ENCODE results near the gene FAAP100.
"Not testable (repeated sequence)": the region's sequence is repeated elsewhere in the genome, so short reads cannot be mapped to it uniquely, and the experiment has no call there.

The FAAP100 gene

GRCh38 chr17:81590121-81590520 is 38.0 kb upstream of the FAAP100 start:
- peaks cover 86% of the 10 kb centered on the region for H3K36me3 ChIP-seq (ENCODE audit: insufficient read depth, insufficient read length, low read length)
- H3K9ac ChIP-seq (ENCODE audit: insufficient read length, low read depth) = no peak overlapping the region
- H3K4me3 ChIP-seq (ENCODE audit: insufficient read length, low read depth) = no peak overlapping the region
- H3K9me3 ChIP-seq (ENCODE audit: insufficient read depth, low read length) = no peaks in the 10 kb centered on the region
- DNase-seq (ENCODE audit: low read depth, low spot score) = no peak
- H3K27me3 ChIP-seq (ENCODE audit: insufficient read depth, insufficient read length) = no peaks in the 10 kb centered on the region
- no peaks in the 10 kb centered on the region for H3K4me1 ChIP-seq (ENCODE audit: insufficient read depth, insufficient read length)
- TF ChIP-seq SUZ12 (IDR thresholded peaks at IDR 0.05; ENCODE audit: extremely low read depth, insufficient read depth, insufficient read length) (no peak), YY1 (IDR thresholded peaks at IDR 0.05; ENCODE audit: insufficient read depth, insufficient read length) (no peak), ZNF274 (IDR thresholded peaks at IDR 0.05; ENCODE audit: low read depth, low read length) (no peak)

- Histone ChIP-seq H3K9me3 (ENCODE audit: insufficient read depth, low read length) (no peaks in the 10 kb centered on the region), H3K4me3 (ENCODE audit: insufficient read length, low read depth) (no peak overlapping the region), H3K36me3 (ENCODE audit: insufficient read depth, insufficient read length, low read length) (peaks cover 86% of the 10 kb centered on the region), H3K27me3 (ENCODE audit: insufficient read depth, insufficient read length) (no peaks in the 10 kb centered on the region), H3K9ac (ENCODE audit: insufficient read length, low read depth) (no peak overlapping the region), H3K4me1 (ENCODE audit: insufficient read depth, insufficient read length) (no peaks in the 10 kb centered on the region)
- no peak for TF ChIP-seq YY1 (IDR thresholded peaks at IDR 0.05; ENCODE audit: insufficient read depth, insufficient read length)
- no peak for TF ChIP-seq SUZ12 (IDR thresholded peaks at IDR 0.05; ENCODE audit: extremely low read depth, insufficient read depth, insufficient read length)
- TF ChIP-seq ZNF274 (IDR thresholded peaks at IDR 0.05; ENCODE audit: low read depth, low read length) = no peak
- DNase-seq (ENCODE audit: low read depth, low spot score) = no peak
Observed at GRCh38 chr17:81589612-81590011, 37.5 kb upstream of the FAAP100 start.

GRCh38 chr17:81586096-81586495 is 33.9 kb upstream of the FAAP100 start:
- H3K4me3 ChIP-seq (ENCODE audit: insufficient read length, low read depth) = no peak overlapping the region
- H3K27me3 ChIP-seq (ENCODE audit: insufficient read depth, insufficient read length) = no peaks in the 10 kb centered on the region
- H3K9me3 ChIP-seq (ENCODE audit: insufficient read depth, low read length) = no peaks in the 10 kb centered on the region
- no peaks in the 10 kb centered on the region for H3K4me1 ChIP-seq (ENCODE audit: insufficient read depth, insufficient read length)
- H3K9ac ChIP-seq (ENCODE audit: insufficient read length, low read depth) = no peak overlapping the region
- peak; percentile 18 for DNase-seq (ENCODE audit: low read depth, low spot score)
- no peak for TF ChIP-seq ZNF274 (IDR thresholded peaks at IDR 0.05; ENCODE audit: low read depth, low read length)
- no peak for TF ChIP-seq SUZ12 (IDR thresholded peaks at IDR 0.05; ENCODE audit: extremely low read depth, insufficient read depth, insufficient read length)
- no peak for TF ChIP-seq YY1 (IDR thresholded peaks at IDR 0.05; ENCODE audit: insufficient read depth, insufficient read length)
- peaks cover 89% of the 10 kb centered on the region for H3K36me3 ChIP-seq (ENCODE audit: insufficient read depth, insufficient read length, low read length)

GRCh38 chr17:81584771-81585170 is 32.6 kb upstream of the FAAP100 start:
- not testable (repeated sequence) for H3K9me3 ChIP-seq (ENCODE audit: insufficient read depth, low read length); DNase-seq (ENCODE audit: low read depth, low spot score); H3K4me3 ChIP-seq (ENCODE audit: insufficient read length, low read depth); H3K9ac ChIP-seq (ENCODE audit: insufficient read length, low read depth); H3K4me1 ChIP-seq (ENCODE audit: insufficient read depth, insufficient read length); H3K27me3 ChIP-seq (ENCODE audit: insufficient read depth, insufficient read length)
- H3K36me3 ChIP-seq (ENCODE audit: insufficient read depth, insufficient read length, low read length) = peaks cover 87% of the 10 kb centered on the region

- Histone ChIP-seq H3K9me3 (ENCODE audit: insufficient read depth, low read length) (no peaks in the 10 kb centered on the region), H3K4me3 (ENCODE audit: insufficient read length, low read depth) (no peak overlapping the region), H3K27me3 (ENCODE audit: insufficient read depth, insufficient read length) (no peaks in the 10 kb centered on the region), H3K36me3 (ENCODE audit: insufficient read depth, insufficient read length, low read length) (peaks cover 89% of the 10 kb centered on the region), H3K9ac (ENCODE audit: insufficient read length, low read depth) (no peak overlapping the region), H3K4me1 (ENCODE audit: insufficient read depth, insufficient read length) (peaks cover 10% of the 10 kb centered on the region)
- no peak for DNase-seq (ENCODE audit: low read depth, low spot score)
- TF ChIP-seq YY1 (IDR thresholded peaks at IDR 0.05; ENCODE audit: insufficient read depth, insufficient read length) = no peak
- no peak for TF ChIP-seq ZNF274 (IDR thresholded peaks at IDR 0.05; ENCODE audit: low read depth, low read length)
Observed at GRCh38 chr17:81583589-81584342, 31.6 kb upstream of the FAAP100 start.

- DNase-seq (ENCODE audit: low read depth, low spot score) = no peak
- Histone ChIP-seq H3K4me3 (ENCODE audit: insufficient read length, low read depth) (no peak overlapping the region), H3K9ac (ENCODE audit: insufficient read length, low read depth) (no peak overlapping the region), H3K9me3 (ENCODE audit: insufficient read depth, low read length) (no peaks in the 10 kb centered on the region), H3K27me3 (ENCODE audit: insufficient read depth, insufficient read length) (no peaks in the 10 kb centered on the region), H3K4me1 (ENCODE audit: insufficient read depth, insufficient read length) (peaks cover 15% of the 10 kb centered on the region), H3K36me3 (ENCODE audit: insufficient read depth, insufficient read length, low read length) (peaks cover 89% of the 10 kb centered on the region)
- no peak for TF ChIP-seq ZNF274 (IDR thresholded peaks at IDR 0.05; ENCODE audit: low read depth, low read length)
- no peak for TF ChIP-seq YY1 (IDR thresholded peaks at IDR 0.05; ENCODE audit: insufficient read depth, insufficient read length)
- no peak for TF ChIP-seq SUZ12 (IDR thresholded peaks at IDR 0.05; ENCODE audit: extremely low read depth, insufficient read depth, insufficient read length)
Observed at GRCh38 chr17:81582749-81583148, 30.6 kb upstream of the FAAP100 start.

- Histone ChIP-seq H3K9me3 (ENCODE audit: insufficient read depth, low read length) (no peaks in the 10 kb centered on the region), H3K27me3 (ENCODE audit: insufficient read depth, insufficient read length) (no peaks in the 10 kb centered on the region), H3K9ac (ENCODE audit: insufficient read length, low read depth) (no peak overlapping the region), H3K4me1 (ENCODE audit: insufficient read depth, insufficient read length) (peaks cover 15% of the 10 kb centered on the region), H3K4me3 (ENCODE audit: insufficient read length, low read depth) (no peak overlapping the region), H3K36me3 (ENCODE audit: insufficient read depth, insufficient read length, low read length) (peaks cover 92% of the 10 kb centered on the region)
- DNase-seq (ENCODE audit: low read depth, low spot score) = no peak
- TF ChIP-seq ZNF274 (IDR thresholded peaks at IDR 0.05; ENCODE audit: low read depth, low read length) = no peak
- TF ChIP-seq YY1 (IDR thresholded peaks at IDR 0.05; ENCODE audit: insufficient read depth, insufficient read length) = no peak
- no peak for TF ChIP-seq SUZ12 (IDR thresholded peaks at IDR 0.05; ENCODE audit: extremely low read depth, insufficient read depth, insufficient read length)
Observed at GRCh38 chr17:81582341-81582740, 30.2 kb upstream of the FAAP100 start.
